ENCODE data around the gene COL12A1. TPM values are rescaled to one million over a fixed set of nuclear protein-coding genes. Genes with fewer than 3 reads are reported as not detected.
A peak's percentile ranks its signal among the peaks of the same experiment; 100 is the strongest.
"Not testable (repeated sequence)": the region's sequence is repeated elsewhere in the genome, so short reads cannot be mapped to it uniquely, and the experiment has no call there.

Gene COL12A1
- polyA plus RNA-seq, 1 donor (not counting 4 experiments of a cell fraction or from before 2014, with no cell fraction given) = 96.9 TPM

DNA sequence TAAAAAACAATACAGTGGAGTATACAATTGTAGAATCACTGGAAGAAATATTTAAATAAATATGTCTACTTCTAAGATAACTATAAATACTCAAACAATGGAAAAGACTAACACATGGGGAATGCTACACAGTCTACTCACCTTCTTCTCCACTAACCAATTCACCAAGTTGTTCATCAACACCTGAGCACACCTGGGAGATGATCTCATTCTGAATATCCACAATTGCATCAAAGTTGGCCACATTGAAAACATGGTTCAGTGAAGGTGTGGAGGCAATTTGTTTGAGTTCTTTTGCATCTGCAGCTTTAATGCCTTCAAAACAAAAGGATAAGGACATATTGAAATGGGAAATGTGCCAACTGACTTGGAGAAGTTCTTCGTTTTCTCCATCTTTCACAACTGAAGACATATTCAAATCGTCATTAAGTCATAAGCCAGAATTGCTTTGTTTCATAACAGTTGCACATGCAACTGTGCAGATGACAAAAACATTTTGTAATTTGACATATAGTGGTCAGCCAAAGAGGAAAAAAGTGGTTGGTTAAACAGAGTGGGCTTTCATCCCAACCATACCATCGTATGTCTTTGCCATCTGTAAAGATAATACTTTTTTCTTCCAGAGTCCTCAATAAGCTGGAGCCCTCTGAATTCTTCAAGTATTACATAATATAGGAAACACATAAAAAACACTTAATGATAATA, 17.5 kb downstream of the COL12A1 start:
- dilution Hi-C loops (cut with MboI; ENCODE audit: extremely low pct_ligation_motif_present, low sequenced_read_pairs) = no loop called here
- peak; percentile 90 for DNase-seq (ENCODE audit: low read depth, low spot score)

GRCh38 chr6:75186581-75186980, 19.3 kb downstream of the COL12A1 start:
- FAIRE-seq; H3K36me3 ChIP-seq (ENCODE audit: control insufficient read depth in 2 of 2, extremely low read depth in 1 of 2, insufficient read depth in 2 of 2, low read length in 2 of 2); dilution Hi-C loops (cut with MboI; ENCODE audit: extremely low pct_ligation_motif_present, low sequenced_read_pairs): not testable (repeated sequence)

More for the DNA sequence above, 17.5 kb downstream of the COL12A1 start:
- peak overlapping the region; percentile 37 for H3K27ac ChIP-seq (ENCODE audit: control insufficient read depth, insufficient read depth, low read length)
- no peaks in the 10 kb centered on the region for H4K20me1 ChIP-seq (ENCODE audit: control insufficient read depth, extremely low read depth, insufficient read depth, low read length)
- H3K27me3 ChIP-seq (ENCODE audit: control insufficient read depth, extremely low read depth, insufficient read depth, low read length) = no peaks in the 10 kb centered on the region
- peaks cover 29% of the 10 kb centered on the region for H3K79me2 ChIP-seq (ENCODE audit: control insufficient read depth, insufficient read depth, low read length)
- peak; percentile 93 for FAIRE-seq
- peaks cover 2% of the 10 kb centered on the region for H3K9me3 ChIP-seq (ENCODE audit: control insufficient read depth, low read depth, low read length)
- H2AFZ ChIP-seq (ENCODE audit: control insufficient read depth, low read length) = no peak overlapping the region
- no peak overlapping the region for H3K4me2 ChIP-seq (ENCODE audit: control insufficient read depth, extremely low read depth, insufficient read depth, low read depth, low read length)
- H3K36me3 ChIP-seq (ENCODE audit: control insufficient read depth in 2 of 2, extremely low read depth in 1 of 2, insufficient read depth in 2 of 2, low read length in 2 of 2) = peaks cover 4 to 8% of the 10 kb centered on the region in 2 experiments
- no peaks in the 10 kb centered on the region for H3K9me1 ChIP-seq (ENCODE audit: control insufficient read depth, extremely low read depth, insufficient read depth, low read length)
- no peak for TF ChIP-seq EZH2 (IDR thresholded peaks at IDR 0.05; ENCODE audit: low read length)
- TF ChIP-seq CTCF (optimal IDR thresholded peaks at IDR 0.05 in 1 of 3, IDR thresholded peaks at IDR 0.05 in 1 of 3, conservative IDR thresholded peaks at IDR 0.05 in 1 of 3; ENCODE audit: extremely low read depth in 1 of 3, insufficient read depth in 2 of 3, low read length in 3 of 3) = no peak
- no peak overlapping the region for H3K9ac ChIP-seq (ENCODE audit: control insufficient read depth, extremely low read depth, insufficient read depth, low read length)
- peaks cover 11% of the 10 kb centered on the region for H3K4me1 ChIP-seq (ENCODE audit: control insufficient read depth, extremely low read depth, insufficient read depth, low read length)
- H3K4me3 ChIP-seq (ENCODE audit: control insufficient read depth in 2 of 3, extremely low read depth in 1 of 3, insufficient read depth in 2 of 3, low read depth in 1 of 3, low read length in 3 of 3) = no peak overlapping the region

More at GRCh38 chr6:75186581-75186980, 19.3 kb downstream of the COL12A1 start:
- not testable (repeated sequence) for H3K9me3 ChIP-seq (ENCODE audit: control insufficient read depth, low read depth, low read length); H4K20me1 ChIP-seq (ENCODE audit: control insufficient read depth, extremely low read depth, insufficient read depth, low read length); H2AFZ ChIP-seq (ENCODE audit: control insufficient read depth, low read length); H3K9me1 ChIP-seq (ENCODE audit: control insufficient read depth, extremely low read depth, insufficient read depth, low read length); DNase-seq (ENCODE audit: low read depth, low spot score); H3K27ac ChIP-seq (ENCODE audit: control insufficient read depth, insufficient read depth, low read length); H3K4me3 ChIP-seq (ENCODE audit: control insufficient read depth in 2 of 3, extremely low read depth in 1 of 3, insufficient read depth in 2 of 3, low read depth in 1 of 3, low read length in 3 of 3); H3K9ac ChIP-seq (ENCODE audit: control insufficient read depth, extremely low read depth, insufficient read depth, low read length); H3K27me3 ChIP-seq (ENCODE audit: control insufficient read depth, extremely low read depth, insufficient read depth, low read length); H3K4me2 ChIP-seq (ENCODE audit: control insufficient read depth, extremely low read depth, insufficient read depth, low read depth, low read length)
- Histone ChIP-seq H3K4me1 (ENCODE audit: control insufficient read depth, extremely low read depth, insufficient read depth, low read length) (peaks cover 11% of the 10 kb centered on the region), H3K79me2 (ENCODE audit: control insufficient read depth, insufficient read depth, low read length) (peaks cover 35% of the 10 kb centered on the region)

All from keratinocyte (primary cell).